PC-9 (cell line): ENCODE measurements around the gene COL4A1.

Source experiments
- EZH2 ChIP-seq: fragments of 200-600 bp; sonication (generic); IDR thresholded peaks from 2 replicates; pipeline ENCODE4 v1.8.0; 2017; ENCODE audit warnings: antibody characterized with exemption, low read depth
- TF ChIP-seq, protein P1 (sequence below): fragments of 200-600 bp; sonication (generic); conservative IDR thresholded peaks from 2 replicates; pipeline ENCODE4 v1.6.1; 2017; ENCODE audit warnings: mixed run types, antibody characterized with exemption, mild to moderate bottlenecking, moderate library complexity

GRCh38 chr13:110276553-110276950 lies 30.4 kb downstream of the COL4A1 start:
- TF ChIP-seq, protein P1, sequence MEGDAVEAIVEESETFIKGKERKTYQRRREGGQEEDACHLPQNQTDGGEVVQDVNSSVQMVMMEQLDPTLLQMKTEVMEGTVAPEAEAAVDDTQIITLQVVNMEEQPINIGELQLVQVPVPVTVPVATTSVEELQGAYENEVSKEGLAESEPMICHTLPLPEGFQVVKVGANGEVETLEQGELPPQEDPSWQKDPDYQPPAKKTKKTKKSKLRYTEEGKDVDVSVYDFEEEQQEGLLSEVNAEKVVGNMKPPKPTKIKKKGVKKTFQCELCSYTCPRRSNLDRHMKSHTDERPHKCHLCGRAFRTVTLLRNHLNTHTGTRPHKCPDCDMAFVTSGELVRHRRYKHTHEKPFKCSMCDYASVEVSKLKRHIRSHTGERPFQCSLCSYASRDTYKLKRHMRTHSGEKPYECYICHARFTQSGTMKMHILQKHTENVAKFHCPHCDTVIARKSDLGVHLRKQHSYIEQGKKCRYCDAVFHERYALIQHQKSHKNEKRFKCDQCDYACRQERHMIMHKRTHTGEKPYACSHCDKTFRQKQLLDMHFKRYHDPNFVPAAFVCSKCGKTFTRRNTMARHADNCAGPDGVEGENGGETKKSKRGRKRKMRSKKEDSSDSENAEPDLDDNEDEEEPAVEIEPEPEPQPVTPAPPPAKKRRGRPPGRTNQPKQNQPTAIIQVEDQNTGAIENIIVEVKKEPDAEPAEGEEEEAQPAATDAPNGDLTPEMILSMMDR: no peak
- TF ChIP-seq EZH2: no peak
